DND-41 (cell line): ENCODE data around the gene HOMER1.

ENCODE experiments used
- ATAC-seq: fragments of 200-7000 bp; cut with Tn5 transposase; 3 replicates; pipeline ENCODE4 v1.9.1; 2021; ENCODE audit warnings: low read depth; ENCODE audit not compliant: insufficient read depth
- DNase-seq: peaks from one replicate; pipeline ENCODE4 v3.0.0-alpha.2; 2020
- H2AFZ ChIP-seq: 2 replicates; pipeline ENCODE4 v1.6.0; 2012; ENCODE audit warnings: low read depth, low read length
- H3K27ac ChIP-seq: 2 replicates; pipeline ENCODE4 v1.5.1; 2012; ENCODE audit warnings: low read length, inconsistent platforms
- H3K27me3 ChIP-seq: fragments of 200-600 bp; sonication (generic); 2 replicates; pipeline ENCODE4 v1.6.0; 2012; ENCODE audit warnings: low read length, mild to moderate bottlenecking, inconsistent platforms; ENCODE audit not compliant: insufficient read depth, poor library complexity
- H3K36me3 ChIP-seq: 2 replicates; pipeline ENCODE4 v1.5.1; 2012; ENCODE audit warnings: low read length, inconsistent platforms; ENCODE audit not compliant: insufficient read depth
- H3K4me1 ChIP-seq: 2 replicates; pipeline ENCODE4 v1.5.1; 2012; ENCODE audit warnings: mild to moderate bottlenecking, low read length; ENCODE audit not compliant: insufficient read depth
- H3K4me2 ChIP-seq: 2 replicates; pipeline ENCODE4 v1.6.0; 2012; ENCODE audit warnings: mild to moderate bottlenecking, moderate library complexity, low read length, inconsistent platforms; ENCODE audit not compliant: insufficient read depth
- H3K4me3 ChIP-seq, 2 experiments: fragments of 200-600 bp in 1 of 2; shearing (Covaris generic) in 1 of 2; 2 replicates each; pipeline ENCODE4 v1.5.1; 2012 to 2016; ENCODE audit warnings: inconsistent platforms in 2 of 2, low read length in 2 of 2, mild to moderate bottlenecking in 2 of 2, low read depth in 1 of 2, moderate library complexity in 1 of 2
- H3K79me2 ChIP-seq: 2 replicates; pipeline ENCODE4 v1.6.0; 2012; ENCODE audit warnings: low read length, inconsistent platforms; ENCODE audit not compliant: insufficient read depth
- H3K9ac ChIP-seq: 2 replicates; pipeline ENCODE4 v1.6.0; 2012; ENCODE audit warnings: low read depth, mild to moderate bottlenecking, inconsistent platforms, low read length, moderate library complexity
- H3K9me3 ChIP-seq: 2 replicates; pipeline ENCODE4 v1.5.1; 2012; ENCODE audit warnings: low read length, moderate library complexity, mild to moderate bottlenecking, inconsistent platforms; ENCODE audit not compliant: insufficient read depth, severe bottlenecking
- H4K20me1 ChIP-seq: 2 replicates; pipeline ENCODE4 v1.6.0; 2012; ENCODE audit warnings: low read length; ENCODE audit not compliant: insufficient read depth
- EZH2 ChIP-seq: IDR thresholded peaks from 3 replicates; pipeline ENCODE4 v1.6.1; 2012; ENCODE audit warnings: borderline replicate concordance, low read depth, mild to moderate bottlenecking, moderate library complexity, low read length, inconsistent platforms; ENCODE audit not compliant: severe bottlenecking
- TF ChIP-seq, protein P1 (sequence below): IDR thresholded peaks from 2 replicates; pipeline ENCODE4 v1.5.1; 2012; ENCODE audit warnings: borderline replicate concordance, low read length, moderate library complexity, mild to moderate bottlenecking; ENCODE audit not compliant: poor library complexity, severe bottlenecking; ENCODE audit errors: extremely low read depth

Gene HOMER1

DNA sequence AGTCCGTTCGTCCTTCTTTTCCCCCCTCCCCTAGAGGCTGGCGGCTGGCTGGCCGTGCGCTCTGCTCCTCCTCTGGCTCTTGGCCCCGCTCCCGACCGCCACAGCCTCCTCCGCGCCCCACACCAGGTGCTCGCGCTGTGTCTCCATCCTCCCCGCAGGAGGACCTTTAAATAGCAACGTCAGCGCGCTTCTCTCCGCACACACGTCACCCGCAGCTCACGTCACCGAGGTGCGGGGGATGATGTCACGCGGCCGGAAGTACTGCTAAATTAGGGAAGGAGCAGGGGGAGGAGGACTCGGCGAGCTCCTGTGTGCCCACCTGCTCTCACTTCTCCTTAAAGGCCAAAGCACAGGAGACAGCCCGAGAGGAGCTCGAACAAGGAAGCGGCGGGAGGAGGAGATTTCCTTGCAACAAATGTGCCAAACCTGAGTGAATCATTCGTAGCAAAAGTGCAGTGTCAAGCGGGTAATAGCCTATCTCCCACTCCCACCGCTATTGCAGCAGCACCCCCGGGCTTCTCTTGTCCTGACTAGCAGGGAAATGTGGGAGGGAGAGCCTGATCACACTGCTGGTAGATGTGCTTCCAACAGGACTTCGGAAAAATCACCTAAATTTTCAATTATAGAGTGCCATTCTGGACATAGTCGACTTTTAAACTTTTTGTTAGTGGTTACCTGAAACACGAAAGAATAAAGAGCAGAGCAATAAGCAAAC is 614 bp upstream of the HOMER1 start:
- peak; percentile 91 for DNase-seq

DNA sequence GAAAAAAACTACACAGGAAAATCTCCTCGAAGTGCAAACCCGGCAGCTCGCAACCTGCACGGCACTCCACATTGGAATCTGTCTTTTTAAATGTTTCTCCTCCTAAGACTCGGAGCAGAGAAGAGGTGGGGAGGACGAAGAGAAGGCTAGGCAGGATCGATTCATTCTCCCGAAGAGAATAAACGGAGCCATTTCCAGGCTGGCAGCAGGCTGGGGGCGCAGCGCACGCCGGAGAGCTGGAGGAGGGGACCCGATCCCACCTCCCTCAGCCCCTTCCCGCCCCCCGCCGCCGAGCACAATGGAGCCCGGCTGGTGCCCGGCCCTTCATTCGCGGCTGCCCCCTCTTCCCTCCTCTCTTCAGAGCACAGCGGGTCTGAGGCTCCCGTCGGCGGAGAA is 628 bp downstream of the HOMER1 start:
- DNase-seq, result no peak
- peaks cover 86% of the 10 kb centered on the region for H3K4me1 ChIP-seq
- TF ChIP-seq EZH2, result no peak
- TF ChIP-seq, protein P1, sequence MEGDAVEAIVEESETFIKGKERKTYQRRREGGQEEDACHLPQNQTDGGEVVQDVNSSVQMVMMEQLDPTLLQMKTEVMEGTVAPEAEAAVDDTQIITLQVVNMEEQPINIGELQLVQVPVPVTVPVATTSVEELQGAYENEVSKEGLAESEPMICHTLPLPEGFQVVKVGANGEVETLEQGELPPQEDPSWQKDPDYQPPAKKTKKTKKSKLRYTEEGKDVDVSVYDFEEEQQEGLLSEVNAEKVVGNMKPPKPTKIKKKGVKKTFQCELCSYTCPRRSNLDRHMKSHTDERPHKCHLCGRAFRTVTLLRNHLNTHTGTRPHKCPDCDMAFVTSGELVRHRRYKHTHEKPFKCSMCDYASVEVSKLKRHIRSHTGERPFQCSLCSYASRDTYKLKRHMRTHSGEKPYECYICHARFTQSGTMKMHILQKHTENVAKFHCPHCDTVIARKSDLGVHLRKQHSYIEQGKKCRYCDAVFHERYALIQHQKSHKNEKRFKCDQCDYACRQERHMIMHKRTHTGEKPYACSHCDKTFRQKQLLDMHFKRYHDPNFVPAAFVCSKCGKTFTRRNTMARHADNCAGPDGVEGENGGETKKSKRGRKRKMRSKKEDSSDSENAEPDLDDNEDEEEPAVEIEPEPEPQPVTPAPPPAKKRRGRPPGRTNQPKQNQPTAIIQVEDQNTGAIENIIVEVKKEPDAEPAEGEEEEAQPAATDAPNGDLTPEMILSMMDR, result no peak
- peak overlapping the region; percentile 73 to 76 for H3K4me3 ChIP-seq
- peak overlapping the region; percentile 84 for H3K27ac ChIP-seq
- H3K9me3 ChIP-seq, result no peaks in the 10 kb centered on the region
- no peaks in the 10 kb centered on the region for H3K36me3 ChIP-seq
- peak overlapping the region; percentile 76 for H3K9ac ChIP-seq
- H3K79me2 ChIP-seq, result peaks cover 43% of the 10 kb centered on the region
- H3K4me2 ChIP-seq, result peak overlapping the region; percentile 90
- peak overlapping the region; percentile 95 for H2AFZ ChIP-seq
- H3K27me3 ChIP-seq, result no peaks in the 10 kb centered on the region
- ATAC-seq, result peak; percentile 53
- peaks cover 1% of the 10 kb centered on the region; the same call in 1 of the 2 replicates for H4K20me1 ChIP-seq

More for the DNA sequence above, 614 bp upstream of the HOMER1 start:
- Histone ChIP-seq H3K4me2 (peak overlapping the region; percentile 90), H2AFZ (peak overlapping the region; percentile 95), H3K4me1 (peaks cover 75% of the 10 kb centered on the region), H3K9me3 (no peaks in the 10 kb centered on the region), H3K79me2 (peaks cover 31% of the 10 kb centered on the region), H3K4me3 (peak overlapping the region; percentile 73 to 76), H3K36me3 (no peaks in the 10 kb centered on the region), H3K27ac (peak overlapping the region; percentile 84), H3K9ac (peak overlapping the region; percentile 76), H3K27me3 (no peaks in the 10 kb centered on the region), H4K20me1 (no peaks in the 10 kb centered on the region)
- TF ChIP-seq EZH2, result no peak
- TF ChIP-seq, protein P1, result no peak
- peak; percentile 70 for ATAC-seq

DNA sequence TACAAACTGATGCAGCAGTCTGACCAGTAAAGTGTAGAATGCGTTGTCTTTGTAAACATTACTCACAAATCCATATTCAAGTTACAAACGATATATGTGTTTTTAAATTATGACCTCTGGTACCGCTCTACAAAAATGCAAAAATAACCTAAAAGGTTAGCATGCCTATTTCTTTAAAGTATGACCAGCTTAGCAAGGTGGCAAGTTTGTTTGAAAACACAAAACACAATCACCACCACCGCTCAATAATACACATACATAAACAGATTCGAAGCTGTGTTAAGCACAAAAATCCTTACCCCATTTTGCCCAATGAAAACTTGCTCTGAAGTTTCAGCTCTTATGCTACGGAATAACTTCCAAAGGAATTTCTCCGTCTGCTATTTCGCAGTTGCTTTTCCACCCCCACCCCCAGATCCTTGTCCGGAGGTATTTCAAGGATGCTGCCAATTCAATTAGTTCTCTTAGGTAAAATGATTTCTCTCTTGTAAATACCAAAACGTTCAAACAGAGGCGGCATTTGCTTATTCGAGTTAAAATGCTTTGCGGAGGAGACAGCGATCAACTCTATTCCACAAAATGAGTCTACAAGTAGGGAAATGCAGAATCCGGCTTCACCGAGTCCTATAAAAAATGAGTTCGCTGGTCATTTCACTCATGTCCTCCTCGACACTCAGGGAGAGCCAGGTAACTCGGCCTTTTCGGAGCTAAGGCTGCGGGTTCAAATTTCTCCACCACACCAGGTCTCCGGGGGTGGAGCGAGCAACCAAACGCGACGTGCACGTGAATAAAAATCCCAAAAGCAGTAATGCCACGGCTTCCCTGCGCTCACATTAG is 1.2 kb downstream of the HOMER1 start:
- Histone ChIP-seq H2AFZ (peak overlapping the region; percentile 95), H3K27ac (peak overlapping the region; percentile 24; the same call in 1 of the 2 replicates), H3K4me2 (peak overlapping the region; percentile 90), H3K4me1 (peaks cover 85% of the 10 kb centered on the region), H3K79me2 (peaks cover 49% of the 10 kb centered on the region), H3K9ac (peak overlapping the region; percentile 76), H4K20me1 (peaks cover 3% of the 10 kb centered on the region; the same call in 1 of the 2 replicates), H3K9me3 (no peaks in the 10 kb centered on the region), H3K36me3 (no peaks in the 10 kb centered on the region), H3K4me3 (peak overlapping the region; percentile 73 to 76), H3K27me3 (no peaks in the 10 kb centered on the region)
- DNase-seq (no peak), ATAC-seq (no peak)
- TF ChIP-seq, protein P1, result no peak
- TF ChIP-seq EZH2, result no peak
